ENCODE measurements around the gene ARHGEF19. TPM values are rescaled to one million over a fixed set of nuclear protein-coding genes. Genes with fewer than 3 reads are reported as not detected.

ARHGEF19 gene
- total and polyA plus RNA-seq, 2 of the 13 experiments (the other 11 are each of a cell fraction or from before 2014, with no cell fraction given), result 1.7 to 1.8 TPM

GRCh38 chr1:16178596-16179497 lies 33.6 kb downstream of the ARHGEF19 start (continued):
- peak; percentile 75; the same call in 1 of the 2 replicates for TF ChIP-seq ZHX2 (IDR thresholded peaks at IDR 0.05; ENCODE audit: low read depth)
- TF ChIP-seq ZHX2 (CRISPR knock-in tag; IDR thresholded peaks at IDR 0.05; ENCODE audit: borderline replicate concordance), result no peak
- TF ChIP-seq, protein P1, sequence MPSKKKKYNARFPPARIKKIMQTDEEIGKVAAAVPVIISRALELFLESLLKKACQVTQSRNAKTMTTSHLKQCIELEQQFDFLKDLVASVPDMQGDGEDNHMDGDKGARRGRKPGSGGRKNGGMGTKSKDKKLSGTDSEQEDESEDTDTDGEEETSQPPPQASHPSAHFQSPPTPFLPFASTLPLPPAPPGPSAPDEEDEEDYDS (CRISPR knock-in tag; IDR thresholded peaks at IDR 0.05), result peak; percentile 57
- TF ChIP-seq ZNF34 (CRISPR knock-in tag; IDR thresholded peaks at IDR 0.05; ENCODE audit: borderline replicate concordance), result peak; percentile 78; the same call in 1 of the 2 replicates
- peak; percentile 91 for TF ChIP-seq HDAC1 (CRISPR knock-in tag; IDR thresholded peaks at IDR 0.05)
- TF ChIP-seq ZNF770 (CRISPR knock-in tag; IDR thresholded peaks at IDR 0.05), result peak; percentile 25; the same call in 1 of the 2 replicates
- TF ChIP-seq ZNF280D (CRISPR knock-in tag; IDR thresholded peaks at IDR 0.05), result peak; percentile 23; the same call in 1 of the 2 replicates
- TF ChIP-seq REST (IDR thresholded peaks at IDR 0.05; ENCODE audit: borderline replicate concordance in 1 of 2, low read depth in 1 of 2, low read length in 2 of 2), result no peak
- no peak for TF ChIP-seq NFRKB (IDR thresholded peaks at IDR 0.05)
- TF ChIP-seq ZFP36 (IDR thresholded peaks at IDR 0.05; ENCODE audit: borderline replicate concordance, low read depth, low read length, partially characterized antibody), result no peak
- TF ChIP-seq PCBP1 (IDR thresholded peaks at IDR 0.05; ENCODE audit: borderline replicate concordance, low read depth, low read length), result no peak

Data from HepG2 (cell line).